H1 (cell line): ENCODE results near the gene SGCD. TPM values are rescaled to one million over a fixed set of nuclear protein-coding genes. Genes with fewer than 3 reads are reported as not detected.

Experiments used
- CTCF ChIA-PET: fragments of 300-600 bp; sonication (Branson Sonifier 250); formaldehyde crosslinking; loops from one replicate; lab custom pipeline; 2021; ENCODE audit not compliant: partially characterized antibody; lab: Charles Lee
- POLR2A ChIA-PET: fragments of 300-600 bp; sonication (Branson Sonifier 250); formaldehyde crosslinking; loops from one replicate; lab custom pipeline; 2021; ENCODE audit warnings: inconsistent platforms; ENCODE audit not compliant: partially characterized antibody; lab: Charles Lee
- DNase-seq, 2 experiments: peaks; one replicate each; pipeline versions ENCODE4 v3.0.0 to v3.0.0-alpha.2; 2010 to 2022; ENCODE audit warnings: low spot score in 2 of 2, low read depth in 1 of 2, mixed read lengths in 1 of 2
- FAIRE-seq: peaks from 2 replicates; lab custom pipeline; 2011; peaks lifted over from hg19 to GRCh38; lab: Jason Lieb, UNC
- H2AFZ ChIP-seq: 2 replicates; pipeline ENCODE4 v1.8.1; 2012; ENCODE audit warnings: low read length, inconsistent platforms
- H2AK5ac ChIP-seq: 2 replicates; pipeline ENCODE4 v1.6.1; 2013; ENCODE audit warnings: low read depth, low read length
- H2BK120ac ChIP-seq: replicated peaks from 2 replicates; pipeline ENCODE3; 2013; ENCODE audit warnings: low read depth, low read length, inconsistent platforms
- H2BK12ac ChIP-seq: 2 replicates; pipeline ENCODE4 v1.6.1; 2013; ENCODE audit warnings: low read depth, low read length
- H2BK15ac ChIP-seq: 2 replicates; pipeline ENCODE4 v1.6.1; 2013; ENCODE audit warnings: low read length
- H2BK20ac ChIP-seq: 2 replicates; pipeline ENCODE4 v1.6.1; 2013; ENCODE audit warnings: low read length
- H2BK5ac ChIP-seq: 2 replicates; pipeline ENCODE4 v1.6.1; 2013; ENCODE audit warnings: low read depth, low read length
- H3K14ac ChIP-seq: 2 replicates; pipeline ENCODE4 v1.6.1; 2013; ENCODE audit warnings: inconsistent platforms; ENCODE audit not compliant: insufficient read length
- H3K18ac ChIP-seq: 2 replicates; pipeline ENCODE4 v1.6.1; 2013; ENCODE audit warnings: low read length; ENCODE audit errors: extremely low read depth
- H3K23ac ChIP-seq: 2 replicates; pipeline ENCODE4 v1.6.1; 2013; ENCODE audit warnings: inconsistent platforms; ENCODE audit not compliant: insufficient read length
- H3K23me2 ChIP-seq: 2 replicates; pipeline ENCODE4 v1.6.1; 2013; ENCODE audit warnings: low read depth, low read length
- H3K27ac ChIP-seq: 2 replicates; pipeline ENCODE4 v1.6.1; 2011; ENCODE audit warnings: low read depth, low read length, inconsistent platforms
- H3K27me3 ChIP-seq, 4 experiments: replicated peaks in 1 of 4; 1 replicate in 1 of 4; 2 replicates in 3 of 4; pipeline versions ENCODE4 v1.6.1 to v1.8.1; 2011 to 2013; ENCODE audit warnings: low read length in 3 of 4, mild to moderate bottlenecking in 3 of 4, inconsistent platforms in 2 of 4, mixed read lengths in 2 of 4, moderate library complexity in 1 of 4; ENCODE audit not compliant: control insufficient read depth in 3 of 4, insufficient read depth in 3 of 4; ENCODE audit errors: extremely low read depth in 1 of 4
- H3K36me3 ChIP-seq, 4 experiments: 2 replicates each; pipeline versions ENCODE4 v1.6.1 to v1.8.1; 2011 to 2013; ENCODE audit warnings: mild to moderate bottlenecking in 4 of 4, low read length in 3 of 4, moderate library complexity in 2 of 4, control low read depth in 1 of 4, inconsistent platforms in 1 of 4; ENCODE audit not compliant: insufficient read depth in 4 of 4, control insufficient read depth in 2 of 4
- H3K4ac ChIP-seq: replicated peaks from 2 replicates; pipeline ENCODE3; 2013; ENCODE audit warnings: low read length, low read depth, mixed read lengths, inconsistent platforms; ENCODE audit not compliant: insufficient read length
- H3K4me1 ChIP-seq, 4 experiments: replicated peaks in 1 of 4; 1 replicate in 1 of 4; 2 replicates in 3 of 4; pipeline versions ENCODE4 v1.6.1 to v1.8.1; 2011 to 2013; ENCODE audit warnings: low read length in 3 of 4, inconsistent platforms in 2 of 4, mixed read lengths in 1 of 4; ENCODE audit not compliant: insufficient read depth in 4 of 4, control insufficient read depth in 3 of 4
- H3K4me2 ChIP-seq, 2 experiments: 2 replicates each; pipeline versions ENCODE4 v1.6.1 to v1.8.1; 2011 to 2013; ENCODE audit warnings: low read depth in 2 of 2, low read length in 2 of 2, control low read depth in 1 of 2, inconsistent platforms in 1 of 2, mild to moderate bottlenecking in 1 of 2; ENCODE audit not compliant: insufficient read depth in 1 of 2
- H3K4me3 ChIP-seq, 4 experiments: fragments of 200-600, 300-600 bp in 1 of 4; sonication (generic), shearing (Covaris generic), sonication (Bioruptor Twin) in 1 of 4; 2 replicates each; pipeline versions ENCODE4 v1.5.1 to v1.8.1; 2011 to 2016; ENCODE audit warnings: low read length in 4 of 4, low read depth in 3 of 4, control low read depth in 2 of 4, inconsistent platforms in 2 of 4, mild to moderate bottlenecking in 2 of 4, mixed read lengths in 1 of 4, moderate library complexity in 1 of 4; ENCODE audit not compliant: insufficient read depth in 2 of 4; ENCODE audit errors: extremely low read depth in 1 of 4
- H3K56ac ChIP-seq: replicated peaks from 2 replicates; pipeline ENCODE3; 2013; ENCODE audit warnings: low read depth, mild to moderate bottlenecking, mixed read lengths, low read length, inconsistent platforms; ENCODE audit not compliant: insufficient read length
- H3K79me1 ChIP-seq: 2 replicates; pipeline ENCODE4 v1.6.1; 2013; ENCODE audit warnings: low read depth, low read length, control low read depth
- H3K79me2 ChIP-seq, 2 experiments: 2 replicates each; pipeline versions ENCODE4 v1.6.1 to v1.8.1; 2012 to 2013; ENCODE audit warnings: low read length in 2 of 2, mild to moderate bottlenecking in 2 of 2, inconsistent platforms in 1 of 2; ENCODE audit not compliant: insufficient read depth in 2 of 2, control insufficient read depth in 1 of 2
- H3K9ac ChIP-seq, 4 experiments: replicated peaks in 1 of 4; 1 replicate in 1 of 4; 2 replicates in 3 of 4; pipeline versions ENCODE4 v1.6.1 to v1.8.1; 2011 to 2013; ENCODE audit warnings: low read depth in 3 of 4, low read length in 3 of 4, control low read depth in 2 of 4, mild to moderate bottlenecking in 2 of 4, moderate library complexity in 2 of 4, inconsistent platforms in 1 of 4; ENCODE audit errors: extremely low read depth in 1 of 4
- H3K9me3 ChIP-seq, 2 experiments: 2 replicates each; pipeline versions ENCODE4 v1.6.1 to v1.8.1; 2012 to 2013; ENCODE audit warnings: mild to moderate bottlenecking in 2 of 2, moderate library complexity in 2 of 2, control low read depth in 1 of 2, inconsistent platforms in 1 of 2, low read depth in 1 of 2, low read length in 1 of 2, mixed read lengths in 1 of 2; ENCODE audit not compliant: insufficient read depth in 2 of 2
- H4K20me1 ChIP-seq, 2 experiments: replicated peaks in 1 of 2; 2 replicates each; pipeline versions ENCODE3 to v1.8.1; 2011 to 2013; ENCODE audit warnings: inconsistent platforms in 2 of 2, low read length in 2 of 2, mild to moderate bottlenecking in 1 of 2; ENCODE audit not compliant: insufficient read depth in 2 of 2, control insufficient read depth in 1 of 2
- H4K5ac ChIP-seq: 2 replicates; pipeline ENCODE4 v1.6.1; 2013; ENCODE audit warnings: low read length, low read depth, mixed read lengths, inconsistent platforms; ENCODE audit not compliant: insufficient read length
- H4K8ac ChIP-seq: 2 replicates; pipeline ENCODE4 v1.8.0; 2013; ENCODE audit warnings: mild to moderate bottlenecking, moderate library complexity, low read length, inconsistent platforms; ENCODE audit not compliant: insufficient read depth; ENCODE audit errors: extremely low read depth
- H4K91ac ChIP-seq: replicated peaks from 2 replicates; pipeline ENCODE3; 2013; ENCODE audit warnings: low read length, mixed read lengths, inconsistent platforms; ENCODE audit not compliant: insufficient read length
- TAF1 ChIP-seq: IDR thresholded peaks from 2 replicates; pipeline ENCODE4 v1.6.1; 2011; ENCODE audit warnings: mild to moderate bottlenecking, low read depth, low read length
- WGBS, 2 experiments: shearing (Covaris generic) in 1 of 2; methylation state at CpG; one replicate each; pipeline versions ENCODE4 v1.1.6 to v1.1.7; 2013 to 2015; ENCODE audit warnings: low lambda C conversion rate in 2 of 2, mixed read lengths in 2 of 2, inconsistent platforms in 1 of 2, low coverage in 1 of 2, missing lambda C conversion rate in 1 of 2; ENCODE audit not compliant: insufficient replicate concordance in 2 of 2, insufficient coverage in 1 of 2, insufficient read length in 1 of 2; ENCODE audit errors: extremely low coverage in 1 of 2, missing lambda C conversion rate in 1 of 2; 5-methylcytosine and 5-hydroxymethylcytosine counted together
- polyA plus RNA-seq, 7 experiments: library from polyadenylated mRNA; depleted of rRNA in 3 of 7; stranded (reverse) in 5 of 7; unstranded in 2 of 7; fragments of >200 nt in 5 of 7; fragments of 200-250 nt in 2 of 7; gene quantifications; 1 replicate in 5 of 7; 2 replicates in 1 of 7; 4 replicates in 1 of 7; pipeline versions ENCODE4 v1.2.1 to v1.2.3, GENCODE V29; 2011 to 2013; ENCODE audit warnings: missing spikeins in 2 of 7, mixed read lengths in 2 of 7
- total RNA-seq: library from RNA; stranded (reverse); fragmentation: NEBNext Ultra II Directional; extraction: Animal tissue kit (Norgen Biotek cat#: 25700); gene quantifications from 2 replicates; pipeline ENCODE4 v1.2.1, GENCODE V29; 2021

Gene SGCD
- total and polyA plus RNA-seq, 2 of the 8 experiments (the other 6 are each of a cell fraction or from before 2014, with no cell fraction given) = 0.04 to 0.08 TPM

GRCh38 chr5:156444753-156445291 lies 117.9 kb downstream of the SGCD start:
- ChIA-PET CTCF (interaction anchor here (0.7 to 1.0 kb wide), 2 partner anchors 11 to 22 kb away, joined by 3 read pairs; no protein-coding TSS in a partner anchor), POLR2A (interaction anchor here (0.7 kb wide), 1 partner anchor 724 kb away, joined by 3 read pairs; no protein-coding TSS in a partner anchor)
- FAIRE-seq (no peak), DNase-seq (no peak)
- Histone ChIP-seq H2BK12ac (no peak overlapping the region), H3K4me1 (peaks cover 0 to 11% (median 7%) of the 10 kb centered on the region in 4 experiments; a peak in 3 of 7 replicates), H3K27ac (no peak overlapping the region), H4K91ac (no peak overlapping the region), H4K20me1 (no peaks in the 10 kb centered on the region), H3K4me3 (no peak overlapping the region; a peak in 1 of 8 replicates), H3K23me2 (no peaks in the 10 kb centered on the region), H2BK20ac (no peak overlapping the region), H2BK15ac (no peak overlapping the region), H3K18ac (no peak overlapping the region), H3K79me1 (no peaks in the 10 kb centered on the region), H3K27me3 (no peaks in the 10 kb centered on the region), H4K5ac (no peak overlapping the region), H2BK5ac (no peak overlapping the region), H4K8ac (no peak overlapping the region), H3K14ac (no peak overlapping the region), H3K4ac (no peak overlapping the region), H3K36me3 (no peaks in the 10 kb centered on the region), H3K79me2 (no peaks in the 10 kb centered on the region), H3K9me3 (no peaks in the 10 kb centered on the region), H2BK120ac (no peak overlapping the region), H3K9ac (no peak overlapping the region), H3K4me2 (peak overlapping the region in 1 of 2 experiments; percentile 3; a peak in 1 of 4 replicates), H3K56ac (no peak overlapping the region), H2AK5ac (no peak overlapping the region), H3K23ac (no peak overlapping the region), H2AFZ (no peak overlapping the region)
- TF ChIP-seq TAF1 = no peak
- WGBS, 2 experiments = 84% methylated on average over 3 of the region's 3 CpGs; no CpG with 5 or more reads in 1 of the 2 experiments
